Colonic mucosa (tissue), 4 donors: Measurements from ENCODE around the gene SART3. TPM values are rescaled to one million over a fixed set of nuclear protein-coding genes. Genes with fewer than 3 reads are reported as not detected.

Experiments
- DNase-seq: peaks from one replicate; pipeline ENCODE4 v3.0.0-alpha.2; 2020
- H3K27ac ChIP-seq: fragments of 200-600 bp; one replicate; pipeline ENCODE4 v1.8.0; 2021
- H3K27me3 ChIP-seq: fragments of 200-600 bp; one replicate; pipeline ENCODE4 v1.8.0; 2021
- H3K36me3 ChIP-seq: fragments of 200-600 bp; one replicate; pipeline ENCODE4 v1.8.0; 2021
- H3K4me1 ChIP-seq: fragments of 200-600 bp; one replicate; pipeline ENCODE4 v1.8.0; 2021; ENCODE audit warnings: mild to moderate bottlenecking
- H3K4me3 ChIP-seq: fragments of 200-600 bp; one replicate; pipeline ENCODE4 v1.8.0; 2021
- H3K9ac ChIP-seq, 2 donors: one replicate each; pipeline ENCODE4 v1.7.0; 2013; ENCODE audit warnings: control low read depth in 2 of 2, low read depth in 2 of 2, low read length in 2 of 2
- H3K9me3 ChIP-seq: fragments of 200-600 bp; one replicate; pipeline ENCODE4 v1.8.0; 2021
- CTCF ChIP-seq: fragments of 200-600 bp; IDR thresholded peaks from one replicate; pipeline ENCODE4 v1.8.0; 2022; ENCODE audit warnings: antibody characterized with exemption, mild to moderate bottlenecking
- intact Hi-C: fragments of 100-400 bp; cut with DNase I; formaldehyde crosslinking; loops from one replicate; pipeline ENCODE4 v1.14.1; 2022
- total RNA-seq, 2 donors: library from RNA; stranded (reverse); fragmentation: NEBNext Ultra II Directional in 1 of 2; extraction: Animal tissue kit (Norgen Biotek cat#: 25700) in 1 of 2; gene quantifications; one replicate each; pipeline ENCODE4 v1.2.1, GENCODE V29; 2021
- donor health status: healthy.
- donor health status: DM: no; HTN: no; CAD: no.
- donor health status: DM: no; HTN: no; CAD: no.

Gene SART3
- total RNA-seq, 2 donors from 2014 or later = 41.1 to 64.9 TPM

- no peak overlapping the region for H3K27ac ChIP-seq
- no peaks in the 10 kb centered on the region for H3K9me3 ChIP-seq
- H3K27me3 ChIP-seq = no peaks in the 10 kb centered on the region
- DNase-seq = no peak
- no peaks in the 10 kb centered on the region for H3K4me1 ChIP-seq
- H3K36me3 ChIP-seq = peaks cover 26% of the 10 kb centered on the region
- H3K4me3 ChIP-seq = no peak overlapping the region
- TF ChIP-seq CTCF = no peak
- intact Hi-C loops = no loop called here
- H3K9ac ChIP-seq = no peak overlapping the region
Observed at GRCh38 chr12:108519558-108519957, 41.4 kb downstream of the SART3 start.

- TF ChIP-seq CTCF = no peak
- no peak overlapping the region for H3K4me3 ChIP-seq
- no peaks in the 10 kb centered on the region for H3K4me1 ChIP-seq
- H3K27me3 ChIP-seq = no peaks in the 10 kb centered on the region
- H3K9ac ChIP-seq = no peak overlapping the region
- no peak for DNase-seq
- no peaks in the 10 kb centered on the region for H3K9me3 ChIP-seq
- no peak overlapping the region for H3K27ac ChIP-seq
- intact Hi-C loops = no loop called here
- H3K36me3 ChIP-seq = peaks cover 21% of the 10 kb centered on the region
Observed at GRCh38 chr12:108518716-108519496, 42.1 kb downstream of the SART3 start.

- Histone ChIP-seq H3K27ac (no peak overlapping the region), H3K9me3 (no peaks in the 10 kb centered on the region), H3K9ac (no peak overlapping the region), H3K36me3 (peaks cover 14% of the 10 kb centered on the region), H3K4me1 (no peaks in the 10 kb centered on the region), H3K4me3 (no peak overlapping the region), H3K27me3 (no peaks in the 10 kb centered on the region)
- intact Hi-C loops = no loop called here
- TF ChIP-seq CTCF = no peak
- DNase-seq = no peak
Observed at GRCh38 chr12:108518101-108518715, 42.8 kb downstream of the SART3 start.

- H3K9ac ChIP-seq = no peak overlapping the region
- no peak overlapping the region for H3K4me3 ChIP-seq
- H3K27me3 ChIP-seq = no peaks in the 10 kb centered on the region
- no peak overlapping the region for H3K27ac ChIP-seq
- TF ChIP-seq CTCF = no peak
- peaks cover 13% of the 10 kb centered on the region for H3K36me3 ChIP-seq
- no peak for DNase-seq
- no peaks in the 10 kb centered on the region for H3K4me1 ChIP-seq
- H3K9me3 ChIP-seq = no peaks in the 10 kb centered on the region
- intact Hi-C loops = no loop called here
Observed at GRCh38 chr12:108517288-108518100, 43.5 kb downstream of the SART3 start.

- H3K36me3 ChIP-seq = peaks cover 9% of the 10 kb centered on the region
- no peaks in the 10 kb centered on the region for H3K4me1 ChIP-seq
- H3K27ac ChIP-seq = no peak overlapping the region
- intact Hi-C loops = no loop called here
- DNase-seq = no peak
- TF ChIP-seq CTCF = no peak
- no peak overlapping the region for H3K4me3 ChIP-seq
- no peak overlapping the region for H3K9ac ChIP-seq
- no peaks in the 10 kb centered on the region for H3K9me3 ChIP-seq
- no peaks in the 10 kb centered on the region for H3K27me3 ChIP-seq
Observed at GRCh38 chr12:108516511-108517275, 44.3 kb downstream of the SART3 start.
